Psoas muscle (tissue), 8 donors: Measurements from ENCODE around the gene MBNL3. TPM values are rescaled to one million over a fixed set of nuclear protein-coding genes. Genes with fewer than 3 reads are reported as not detected.

Experiments used
- ATAC-seq, 4 donors: fragments of 200-7000 bp; cut with Tn5 transposase; one replicate each; pipeline ENCODE4 v1.9.1; 2020; ENCODE audit warnings: moderate library complexity in 3 of 4, mild to moderate bottlenecking in 2 of 4
- DNase-seq, 2 donors: peaks; one replicate each; pipeline ENCODE4 v3.0.0-alpha.2; 2020
- H3K27ac ChIP-seq: fragments of 200-600 bp; one replicate; pipeline ENCODE4 v1.8.0; 2022
- H3K27me3 ChIP-seq, 3 donors: fragments of 200-600 bp in 1 of 3; one replicate each; pipeline versions ENCODE4 v1.6.1 to v1.8.0; 2013 to 2022; ENCODE audit warnings: low read length in 2 of 3, mild to moderate bottlenecking in 2 of 3, moderate library complexity in 1 of 3; ENCODE audit not compliant: insufficient read depth in 3 of 3
- H3K36me3 ChIP-seq, 2 donors: fragments of 200-600 bp in 1 of 2; one replicate each; pipeline versions ENCODE4 v1.6.1 to v1.8.0; 2013 to 2022; ENCODE audit warnings: low read depth in 1 of 2, mild to moderate bottlenecking in 1 of 2, moderate library complexity in 1 of 2; ENCODE audit not compliant: insufficient read depth in 1 of 2
- H3K4me1 ChIP-seq: fragments of 200-600 bp; one replicate; pipeline ENCODE4 v1.8.0; 2022
- H3K4me3 ChIP-seq: fragments of 200-600 bp; one replicate; pipeline ENCODE4 v1.8.0; 2022; ENCODE audit warnings: mild to moderate bottlenecking
- H3K9me3 ChIP-seq: fragments of 200-600 bp; one replicate; pipeline ENCODE4 v1.8.0; 2022
- WGBS, 3 donors: extraction: QIAGEN DNeasy Blood & Tissue Kit; methylation state at CpG; one replicate each; pipeline versions ENCODE4 v1.1.6 to v1.1.7; 2013; 5-methylcytosine and 5-hydroxymethylcytosine counted together
- intact Hi-C, 2 donors: fragments of 100-400 bp; cut with DNase I; formaldehyde crosslinking; loops; one replicate each; pipeline versions ENCODE4 v1.11.0 to v1.14.2; 2022
- polyA plus RNA-seq, 3 donors: library from polyadenylated mRNA; stranded (reverse); fragments of 200-250 nt; gene quantifications; one replicate each; pipeline ENCODE4 v1.2.3, GENCODE V29; 2013
- total RNA-seq, 4 donors: library from RNA; stranded (reverse); fragmentation: NEBNext Ultra II Directional in 2 of 4; extraction: Animal tissue kit (Norgen Biotek cat#: 25700) in 2 of 4; gene quantifications; one replicate each; pipeline versions ENCODE4 v1.2.1 to v1.2.4, GENCODE V29; 2021 to 2023
- TF ChIP-seq, protein P1 (sequence below): fragments of 200-600 bp; IDR thresholded peaks from one replicate; pipeline ENCODE4 v1.8.0; 2022; ENCODE audit warnings: antibody characterized with exemption
- donor health status: healthy with polysubstance abuse.
- donor health status: DM: no; HTN: no; CAD: no; lungs with moderate emphysema.
- donor health status: Bipolar disorder and iron deficiency.
- donor health status: healthy.
- donor health status: DM: yes; HTN: yes; CAD: no.
- donor health status: DM: no; HTN: no; CAD: no.
- donor health status: DM: no; HTN: no; CAD: no.
- donor health status: DM: yes; HTN: yes; CAD: no.

MBNL3 gene
- total and polyA plus RNA-seq, 7 donors = 0.25 to 2.6 (median 2.2) TPM

DNA sequence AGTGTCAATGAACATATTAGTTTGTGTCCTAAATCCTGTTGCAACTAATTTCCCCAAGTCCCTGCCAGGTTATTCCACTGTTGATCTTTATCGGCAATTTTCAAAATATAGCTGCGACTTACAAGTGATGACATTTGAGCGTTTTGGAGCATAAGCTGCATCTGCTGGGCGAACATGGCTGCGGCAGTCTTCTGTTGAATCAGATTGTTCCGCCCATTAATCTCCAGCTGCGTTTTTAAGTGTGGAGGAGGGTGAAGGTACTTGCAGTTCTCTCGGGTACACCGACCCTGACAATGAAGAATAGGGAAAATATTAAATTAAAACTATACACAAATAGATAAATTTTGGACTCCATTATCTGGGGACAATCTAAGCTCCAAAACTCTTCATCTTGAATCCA lies 82.7 kb downstream of the MBNL3 start:
- no peak for DNase-seq
- WGBS, 3 donors = 44 to 71% (median 58%) methylated on average over 9 of the region's 9 CpGs
- Histone ChIP-seq H3K9me3 (no peaks in the 10 kb centered on the region), H3K27me3 (peaks cover 0 to 2% (median 0%) of the 10 kb centered on the region in 3 donors), H3K27ac (no peak overlapping the region), H3K4me3 (no peak overlapping the region), H3K36me3 (no peaks in the 10 kb centered on the region), H3K4me1 (no peaks in the 10 kb centered on the region)
- intact Hi-C loops = no loop called here
- TF ChIP-seq, protein P1, sequence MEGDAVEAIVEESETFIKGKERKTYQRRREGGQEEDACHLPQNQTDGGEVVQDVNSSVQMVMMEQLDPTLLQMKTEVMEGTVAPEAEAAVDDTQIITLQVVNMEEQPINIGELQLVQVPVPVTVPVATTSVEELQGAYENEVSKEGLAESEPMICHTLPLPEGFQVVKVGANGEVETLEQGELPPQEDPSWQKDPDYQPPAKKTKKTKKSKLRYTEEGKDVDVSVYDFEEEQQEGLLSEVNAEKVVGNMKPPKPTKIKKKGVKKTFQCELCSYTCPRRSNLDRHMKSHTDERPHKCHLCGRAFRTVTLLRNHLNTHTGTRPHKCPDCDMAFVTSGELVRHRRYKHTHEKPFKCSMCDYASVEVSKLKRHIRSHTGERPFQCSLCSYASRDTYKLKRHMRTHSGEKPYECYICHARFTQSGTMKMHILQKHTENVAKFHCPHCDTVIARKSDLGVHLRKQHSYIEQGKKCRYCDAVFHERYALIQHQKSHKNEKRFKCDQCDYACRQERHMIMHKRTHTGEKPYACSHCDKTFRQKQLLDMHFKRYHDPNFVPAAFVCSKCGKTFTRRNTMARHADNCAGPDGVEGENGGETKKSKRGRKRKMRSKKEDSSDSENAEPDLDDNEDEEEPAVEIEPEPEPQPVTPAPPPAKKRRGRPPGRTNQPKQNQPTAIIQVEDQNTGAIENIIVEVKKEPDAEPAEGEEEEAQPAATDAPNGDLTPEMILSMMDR = no peak
- ATAC-seq = no peak

DNA sequence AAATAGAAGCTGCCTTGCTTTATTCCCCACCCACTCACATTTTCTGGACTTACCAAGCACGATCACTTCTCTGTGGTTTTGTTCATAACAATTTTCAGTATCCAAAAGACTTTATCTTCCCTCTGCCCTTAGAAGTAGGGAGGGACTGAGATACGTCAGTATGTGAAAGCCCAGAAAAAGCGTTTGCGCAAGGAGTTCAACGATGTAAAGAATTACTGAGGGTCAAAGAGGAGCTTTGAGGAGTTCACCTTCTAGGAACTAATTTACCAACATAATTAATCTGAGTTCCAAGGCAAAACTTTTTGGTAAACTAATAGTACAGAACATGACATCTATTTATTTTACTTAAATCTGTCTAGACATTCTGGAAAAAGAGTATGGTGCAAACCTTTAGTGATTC lies 84.6 kb downstream of the MBNL3 start:
- TF ChIP-seq, protein P1 = no peak
- 80 to 97% (median 93%) methylated on average over 5 of the region's 5 CpGs for WGBS, 3 donors
- DNase-seq (no peak), ATAC-seq (no peak)
- Histone ChIP-seq H3K4me1 (no peaks in the 10 kb centered on the region), H3K27ac (no peak overlapping the region), H3K9me3 (no peaks in the 10 kb centered on the region), H3K27me3 (no peaks in the 10 kb centered on the region), H3K36me3 (no peaks in the 10 kb centered on the region), H3K4me3 (no peak overlapping the region)
- intact Hi-C loops = no loop called here

DNA sequence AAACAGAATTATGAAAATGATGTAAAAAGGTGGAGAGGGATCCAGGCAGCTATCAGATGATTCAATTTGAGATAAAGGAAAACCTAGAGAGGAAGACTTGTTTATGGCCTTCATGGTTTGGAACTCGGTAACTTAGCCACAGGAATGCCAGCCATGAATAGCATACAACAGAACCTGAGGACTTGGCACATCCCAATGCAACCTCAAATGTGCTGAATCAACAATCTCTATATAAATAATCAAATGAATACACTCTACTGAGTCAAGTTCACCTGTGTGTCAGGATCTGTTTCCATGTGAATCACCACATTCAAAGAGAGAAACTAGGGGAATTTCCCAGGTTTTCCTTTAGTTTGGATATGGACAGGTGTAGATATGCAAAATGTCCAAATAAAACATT lies 86.9 kb downstream of the MBNL3 start:
- H3K9me3 ChIP-seq = no peaks in the 10 kb centered on the region

DNA sequence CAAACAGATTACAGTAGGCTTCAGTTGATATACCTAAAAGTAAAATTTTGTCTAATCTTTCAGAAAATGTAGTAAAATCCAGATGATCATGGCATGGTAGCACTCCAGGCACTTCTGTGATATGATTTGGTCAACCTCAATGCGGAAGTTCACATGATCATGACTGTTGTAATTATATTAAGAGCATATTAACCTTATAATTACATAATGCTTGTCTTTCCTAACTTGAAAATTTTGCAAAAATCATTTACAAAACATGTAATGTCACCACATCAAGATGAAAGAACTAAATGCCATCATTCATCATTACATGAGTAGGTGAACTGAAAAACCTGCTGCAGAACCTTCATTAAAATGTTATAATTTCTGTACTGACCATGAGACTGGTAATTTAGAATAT lies 88.1 kb downstream of the MBNL3 start:
- intact Hi-C loops = no loop called here

More for the DNA sequence above, 86.9 kb downstream of the MBNL3 start:
- no peaks in the 10 kb centered on the region for H3K27me3 ChIP-seq
- no peak overlapping the region for H3K27ac ChIP-seq
- ATAC-seq (peak in 2 of 4 donors; percentile 69 to 77), DNase-seq (no peak)
- no peak overlapping the region for H3K4me3 ChIP-seq
- intact Hi-C loops = no loop called here
- H3K4me1 ChIP-seq = no peaks in the 10 kb centered on the region
- no peaks in the 10 kb centered on the region for H3K36me3 ChIP-seq
- TF ChIP-seq, protein P1 = no peak
- WGBS, 3 donors = 14 to 53% (median 21%) methylated on average over 1 of the region's 1 CpG

DNA sequence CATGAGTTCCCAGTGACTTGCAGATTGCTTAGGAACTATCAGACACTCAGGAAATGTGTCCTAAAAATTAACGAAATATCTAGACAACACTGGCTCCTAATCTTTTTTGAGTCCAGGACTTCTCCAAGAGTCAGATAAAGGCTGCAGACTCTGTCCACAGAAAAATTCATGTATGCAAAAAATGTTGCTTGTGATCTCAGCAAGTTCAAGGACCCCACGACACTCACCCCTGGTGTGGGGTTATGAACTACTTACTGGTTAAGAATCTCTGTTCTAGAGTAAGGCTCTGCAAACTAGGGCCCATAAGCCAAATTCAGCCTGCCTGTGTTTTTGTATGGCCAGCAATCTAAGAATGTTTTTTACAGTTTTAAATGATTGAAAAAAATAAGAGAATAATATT lies 93.2 kb downstream of the MBNL3 start:
- no peak overlapping the region for H3K27ac ChIP-seq
- peaks cover 6% of the 10 kb centered on the region for H3K4me1 ChIP-seq
- TF ChIP-seq, protein P1 = no peak
- intact Hi-C loops = no loop called here
- H3K9me3 ChIP-seq = no peaks in the 10 kb centered on the region
- no peaks in the 10 kb centered on the region for H3K36me3 ChIP-seq
- no peak overlapping the region for H3K4me3 ChIP-seq
- H3K27me3 ChIP-seq = peaks cover 0 to 3% (median 0%) of the 10 kb centered on the region in 3 donors
- WGBS, 3 donors = 61 to 82% (median 77%) methylated on average over 2 of the region's 2 CpGs
- ATAC-seq (no peak), DNase-seq (no peak)

More for the DNA sequence above, 88.1 kb downstream of the MBNL3 start:
- Histone ChIP-seq H3K27me3 (no peaks in the 10 kb centered on the region), H3K4me3 (no peak overlapping the region), H3K9me3 (no peaks in the 10 kb centered on the region), H3K27ac (no peak overlapping the region), H3K36me3 (no peaks in the 10 kb centered on the region), H3K4me1 (no peaks in the 10 kb centered on the region)
- DNase-seq (no peak), ATAC-seq (no peak)
- 69 to 96% (median 95%) methylated on average over 1 of the region's 1 CpG for WGBS, 3 donors
- TF ChIP-seq, protein P1 = no peak
